ENCODE measurements around the gene GLT8D2. TPM values are rescaled to one million over a fixed set of nuclear protein-coding genes. Genes with fewer than 3 reads are reported as not detected.
A peak's percentile ranks its signal among the peaks of the same experiment; 100 is the strongest.

GLT8D2 gene
- total and polyA plus RNA-seq, 5 donors from 2014 or later, result not detected

- no peak for ATAC-seq (ENCODE audit: low read depth in 2 of 2)
- H3K27me3 Mint-ChIP-seq, result no peaks in the 10 kb centered on the region
- peak overlapping the region; percentile 94 to 100 (median 99) for H3K4me3 Mint-ChIP-seq
- peaks cover 15% of the 10 kb centered on the region for H3K36me3 Mint-ChIP-seq
- Histone ChIP-seq H3K27ac (ENCODE audit: insufficient read depth, low read length, poor library complexity, severe bottlenecking) (peak overlapping the region; percentile 83), H3K9me3 (ENCODE audit: control insufficient read depth in 2 of 2, low read length in 2 of 2) (no peaks in the 10 kb centered on the region), H3K36me3 (ENCODE audit: control insufficient read depth, insufficient read depth, low read length) (peaks cover 16% of the 10 kb centered on the region), H3K4me3 (ENCODE audit: low read depth, low read length) (no peak overlapping the region), H3K27me3 (ENCODE audit: control insufficient read depth, insufficient read depth, low read length) (no peaks in the 10 kb centered on the region), H3K4me1 (ENCODE audit: control insufficient read depth, insufficient read depth, low read length, poor library complexity, severe bottlenecking) (peaks cover 25% of the 10 kb centered on the region)
- H3K4me1 Mint-ChIP-seq, result peaks cover 15 to 45% (median 24%) of the 10 kb centered on the region in 4 donors
- DNase-seq, result no peak
- H3K27ac Mint-ChIP-seq, result peak overlapping the region; percentile 95 to 98 (median 97)
- no peaks in the 10 kb centered on the region for H3K9me3 Mint-ChIP-seq
Observed at GRCh38 chr12:103957865-103958388, 92.1 kb downstream of the GLT8D2 start.

DNA sequence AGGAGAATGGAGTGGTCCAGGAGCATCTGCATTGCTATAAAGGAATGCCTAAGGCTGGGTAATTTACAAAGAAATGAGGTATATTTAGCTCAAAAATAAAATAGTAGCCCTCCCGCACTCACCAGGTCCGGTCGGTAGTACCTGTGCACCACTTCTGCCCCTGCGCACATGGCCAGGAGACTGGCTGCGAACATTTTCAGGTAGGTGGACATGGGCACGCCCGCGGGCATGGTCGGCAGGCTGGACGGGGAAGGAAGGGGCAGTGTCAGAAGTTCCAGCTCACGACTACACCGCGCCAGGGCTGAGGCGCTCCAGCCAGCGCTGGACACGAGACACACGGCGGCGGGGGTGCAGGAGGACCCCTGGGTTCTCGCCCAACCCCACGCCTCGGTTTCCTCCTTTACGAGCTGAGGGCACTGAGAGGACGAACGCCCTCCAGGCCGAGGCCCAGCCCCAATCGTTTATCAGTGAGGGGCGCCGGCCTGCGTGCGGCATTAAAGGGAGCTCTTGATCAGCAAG, 93.4 kb downstream of the GLT8D2 start:
- Mint-ChIP-seq H3K9me3 (no peaks in the 10 kb centered on the region), H3K36me3 (peaks cover 24% of the 10 kb centered on the region), H3K4me1 (peaks cover 26 to 51% (median 29%) of the 10 kb centered on the region in 4 donors), H3K27ac (peak overlapping the region; percentile 95 to 98 (median 97)), H3K4me3 (peak overlapping the region; percentile 94 to 100 (median 99)), H3K27me3 (no peaks in the 10 kb centered on the region)
- Histone ChIP-seq H3K4me3 (ENCODE audit: low read depth, low read length) (peak overlapping the region; percentile 93), H3K27me3 (ENCODE audit: control insufficient read depth, insufficient read depth, low read length) (no peaks in the 10 kb centered on the region), H3K4me1 (ENCODE audit: control insufficient read depth, insufficient read depth, low read length, poor library complexity, severe bottlenecking) (peaks cover 25% of the 10 kb centered on the region), H3K27ac (ENCODE audit: insufficient read depth, low read length, poor library complexity, severe bottlenecking) (peak overlapping the region; percentile 83), H3K9me3 (ENCODE audit: control insufficient read depth in 2 of 2, low read length in 2 of 2) (no peaks in the 10 kb centered on the region), H3K36me3 (ENCODE audit: control insufficient read depth, insufficient read depth, low read length) (peaks cover 29% of the 10 kb centered on the region)
- ATAC-seq (ENCODE audit: low read depth in 2 of 2) (no peak), DNase-seq (no peak)

DNA sequence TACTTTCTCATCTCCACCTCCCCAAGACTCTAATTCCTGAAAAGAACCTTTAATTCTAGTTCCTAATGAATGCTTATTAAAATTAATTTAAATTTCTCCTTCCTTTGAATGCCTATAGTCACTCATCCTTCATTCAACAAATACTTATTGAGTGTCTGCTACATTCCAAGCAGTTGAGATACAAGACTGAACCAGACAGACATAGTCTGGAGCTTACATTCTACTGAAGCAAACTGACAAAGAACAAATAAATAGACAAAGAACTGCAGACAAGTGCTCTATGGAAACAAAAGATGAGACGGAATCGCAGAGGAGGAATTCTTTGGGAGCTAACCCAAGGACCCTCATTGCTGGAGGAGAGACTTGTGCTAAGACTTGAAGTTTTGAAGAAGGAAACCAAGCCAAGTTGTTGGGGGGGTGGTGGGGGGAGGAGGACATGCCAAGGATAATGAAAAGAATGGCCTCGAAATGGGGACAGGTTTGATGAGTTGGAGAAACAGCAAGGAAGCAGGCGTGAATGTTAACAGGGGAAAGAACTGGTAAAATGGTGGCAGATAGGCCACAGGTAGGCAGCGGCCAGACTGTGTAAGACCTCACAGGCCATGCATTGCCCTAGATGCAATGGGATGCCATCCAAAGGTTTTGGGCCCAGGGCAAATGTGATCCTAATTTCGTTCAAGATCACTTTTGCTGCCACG, 94.0 kb downstream of the GLT8D2 start:
- Mint-ChIP-seq H3K4me3 (peak overlapping the region; percentile 94 to 100 (median 99)), H3K36me3 (peaks cover 24% of the 10 kb centered on the region), H3K4me1 (peaks cover 26 to 51% (median 29%) of the 10 kb centered on the region in 4 donors), H3K27me3 (no peaks in the 10 kb centered on the region), H3K27ac (peak overlapping the region; percentile 95 to 98 (median 97)), H3K9me3 (no peaks in the 10 kb centered on the region)
- H3K27me3 ChIP-seq (ENCODE audit: control insufficient read depth, insufficient read depth, low read length), result no peaks in the 10 kb centered on the region
- H3K4me1 ChIP-seq (ENCODE audit: control insufficient read depth, insufficient read depth, low read length, poor library complexity, severe bottlenecking), result peaks cover 25% of the 10 kb centered on the region
- peaks cover 35% of the 10 kb centered on the region for H3K36me3 ChIP-seq (ENCODE audit: control insufficient read depth, insufficient read depth, low read length)
- H3K9me3 ChIP-seq (ENCODE audit: control insufficient read depth in 2 of 2, low read length in 2 of 2), result no peaks in the 10 kb centered on the region
- peak overlapping the region; percentile 14 for H3K27ac ChIP-seq (ENCODE audit: insufficient read depth, low read length, poor library complexity, severe bottlenecking)
- ATAC-seq (ENCODE audit: low read depth in 2 of 2) (no peak), DNase-seq (peak in 1 of 3 donors; percentile 19)
- peak overlapping the region; percentile 93 for H3K4me3 ChIP-seq (ENCODE audit: low read depth, low read length)

- Mint-ChIP-seq H3K27ac (peak overlapping the region in 1 of 3 donors; percentile 57), H3K4me1 (peaks cover 30 to 43% (median 36%) of the 10 kb centered on the region in 4 donors), H3K27me3 (no peaks in the 10 kb centered on the region), H3K9me3 (no peaks in the 10 kb centered on the region), H3K4me3 (peak overlapping the region in 2 of 4 donors; percentile 8 to 48), H3K36me3 (peaks cover 41% of the 10 kb centered on the region)
- H3K4me3 ChIP-seq (ENCODE audit: low read depth, low read length), result no peak overlapping the region
- H3K36me3 ChIP-seq (ENCODE audit: control insufficient read depth, insufficient read depth, low read length), result peaks cover 66% of the 10 kb centered on the region
- H3K27me3 ChIP-seq (ENCODE audit: control insufficient read depth, insufficient read depth, low read length), result no peaks in the 10 kb centered on the region
- ATAC-seq (ENCODE audit: low read depth in 2 of 2) (no peak), DNase-seq (no peak)
- H3K4me1 ChIP-seq (ENCODE audit: control insufficient read depth, insufficient read depth, low read length, poor library complexity, severe bottlenecking), result peaks cover 22% of the 10 kb centered on the region
- H3K27ac ChIP-seq (ENCODE audit: insufficient read depth, low read length, poor library complexity, severe bottlenecking), result no peak overlapping the region
- no peaks in the 10 kb centered on the region for H3K9me3 ChIP-seq (ENCODE audit: control insufficient read depth in 2 of 2, low read length in 2 of 2)
Observed at GRCh38 chr12:103952497-103952896, 97.5 kb downstream of the GLT8D2 start.

DNA sequence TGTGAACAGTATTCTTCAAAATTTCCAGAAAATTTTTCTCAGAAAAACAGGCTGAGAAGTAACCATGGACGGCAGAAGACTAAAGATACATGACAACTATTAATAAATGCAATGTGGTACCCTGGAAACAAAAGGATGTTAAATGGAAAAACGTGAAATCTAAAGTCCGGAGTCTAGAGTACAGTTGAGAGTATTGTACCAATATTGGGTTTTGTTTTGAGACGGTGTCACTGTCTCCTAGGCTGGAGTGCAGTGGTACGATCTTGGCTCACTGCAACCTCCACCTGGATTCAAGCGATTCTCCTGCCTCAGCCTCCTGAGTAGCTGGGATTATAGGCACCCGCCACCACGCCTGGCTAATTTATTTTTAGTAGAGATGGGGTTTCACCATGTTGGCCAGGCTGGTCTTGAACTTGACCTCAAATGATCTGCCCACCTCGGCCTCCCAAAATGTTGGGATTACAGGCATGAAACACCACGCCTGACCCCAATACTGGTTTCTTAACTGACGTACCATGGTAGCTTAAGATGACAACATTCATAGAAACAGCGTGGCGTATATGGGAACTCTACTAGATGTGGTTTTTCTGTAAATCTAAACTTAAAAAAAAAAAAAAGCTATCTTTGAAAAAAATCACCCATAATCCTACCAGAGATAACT, 101.1 kb downstream of the GLT8D2 start:
- DNase-seq, result peak in 1 of 3 donors; percentile 29
- Histone ChIP-seq H3K4me3 (ENCODE audit: low read depth, low read length) (no peak overlapping the region), H3K27me3 (ENCODE audit: control insufficient read depth, insufficient read depth, low read length) (no peaks in the 10 kb centered on the region), H3K27ac (ENCODE audit: insufficient read depth, low read length, poor library complexity, severe bottlenecking) (no peak overlapping the region), H3K9me3 (ENCODE audit: control insufficient read depth in 2 of 2, low read length in 2 of 2) (no peaks in the 10 kb centered on the region), H3K36me3 (ENCODE audit: control insufficient read depth, insufficient read depth, low read length) (peaks cover 95% of the 10 kb centered on the region), H3K4me1 (ENCODE audit: control insufficient read depth, insufficient read depth, low read length, poor library complexity, severe bottlenecking) (no peaks in the 10 kb centered on the region)
- H3K36me3 Mint-ChIP-seq, result peaks cover 55% of the 10 kb centered on the region
- H3K9me3 Mint-ChIP-seq, result no peaks in the 10 kb centered on the region
- peak overlapping the region; percentile 25 to 75 (median 63) for H3K27ac Mint-ChIP-seq
- peak; percentile 44 to 55 for ATAC-seq (ENCODE audit: low read depth in 2 of 2)
- peaks cover 10 to 20% (median 16%) of the 10 kb centered on the region in 4 donors for H3K4me1 Mint-ChIP-seq
- H3K27me3 Mint-ChIP-seq, result no peaks in the 10 kb centered on the region
- H3K4me3 Mint-ChIP-seq, result no peak overlapping the region

- Mint-ChIP-seq H3K36me3 (peaks cover 56% of the 10 kb centered on the region), H3K4me1 (peaks cover 10 to 20% (median 15%) of the 10 kb centered on the region in 4 donors), H3K9me3 (peaks cover 0 to under 1% (median 0%) of the 10 kb centered on the region in 7 donors), H3K4me3 (no peak overlapping the region), H3K27ac (peak overlapping the region in 1 of 3 donors; percentile 25), H3K27me3 (no peaks in the 10 kb centered on the region)
- ATAC-seq (ENCODE audit: low read depth in 2 of 2) (peak in 1 of 2 donors; percentile 15), DNase-seq (no peak)
- Histone ChIP-seq H3K9me3 (ENCODE audit: control insufficient read depth in 2 of 2, low read length in 2 of 2) (no peaks in the 10 kb centered on the region), H3K4me3 (ENCODE audit: low read depth, low read length) (no peak overlapping the region), H3K27ac (ENCODE audit: insufficient read depth, low read length, poor library complexity, severe bottlenecking) (no peak overlapping the region), H3K27me3 (ENCODE audit: control insufficient read depth, insufficient read depth, low read length) (no peaks in the 10 kb centered on the region), H3K36me3 (ENCODE audit: control insufficient read depth, insufficient read depth, low read length) (peaks cover 95% of the 10 kb centered on the region), H3K4me1 (ENCODE audit: control insufficient read depth, insufficient read depth, low read length, poor library complexity, severe bottlenecking) (no peaks in the 10 kb centered on the region)
Observed at GRCh38 chr12:103947871-103948555, 102.0 kb downstream of the GLT8D2 start.

- H3K4me3 ChIP-seq (ENCODE audit: low read depth, low read length), result no peak overlapping the region
- H3K36me3 ChIP-seq (ENCODE audit: control insufficient read depth, insufficient read depth, low read length), result peaks cover 96% of the 10 kb centered on the region
- no peak overlapping the region for H3K27ac ChIP-seq (ENCODE audit: insufficient read depth, low read length, poor library complexity, severe bottlenecking)
- no peak for ATAC-seq (ENCODE audit: low read depth in 2 of 2)
- Mint-ChIP-seq H3K9me3 (peaks cover 0 to 1% (median 0%) of the 10 kb centered on the region in 7 donors), H3K27me3 (no peaks in the 10 kb centered on the region), H3K4me1 (peaks cover 8 to 18% (median 16%) of the 10 kb centered on the region in 4 donors), H3K4me3 (no peak overlapping the region), H3K27ac (no peak overlapping the region), H3K36me3 (peaks cover 64% of the 10 kb centered on the region)
- H3K9me3 ChIP-seq (ENCODE audit: control insufficient read depth in 2 of 2, low read length in 2 of 2), result no peaks in the 10 kb centered on the region
- no peaks in the 10 kb centered on the region for H3K4me1 ChIP-seq (ENCODE audit: control insufficient read depth, insufficient read depth, low read length, poor library complexity, severe bottlenecking)
- no peaks in the 10 kb centered on the region for H3K27me3 ChIP-seq (ENCODE audit: control insufficient read depth, insufficient read depth, low read length)
- no peak for DNase-seq
Observed at GRCh38 chr12:103944964-103945363, 105.0 kb downstream of the GLT8D2 start.

Data from CD4-positive, CD25-positive, alpha-beta regulatory T cell (primary cell).